ENCODE data around the gene HYCC1. TPM values are rescaled to one million over a fixed set of nuclear protein-coding genes. Genes with fewer than 3 reads are reported as not detected.

Gene HYCC1
- total RNA-seq, 6 experiments from 2014 or later, result 8.1 to 15.4 (median 13.9) TPM

DNA sequence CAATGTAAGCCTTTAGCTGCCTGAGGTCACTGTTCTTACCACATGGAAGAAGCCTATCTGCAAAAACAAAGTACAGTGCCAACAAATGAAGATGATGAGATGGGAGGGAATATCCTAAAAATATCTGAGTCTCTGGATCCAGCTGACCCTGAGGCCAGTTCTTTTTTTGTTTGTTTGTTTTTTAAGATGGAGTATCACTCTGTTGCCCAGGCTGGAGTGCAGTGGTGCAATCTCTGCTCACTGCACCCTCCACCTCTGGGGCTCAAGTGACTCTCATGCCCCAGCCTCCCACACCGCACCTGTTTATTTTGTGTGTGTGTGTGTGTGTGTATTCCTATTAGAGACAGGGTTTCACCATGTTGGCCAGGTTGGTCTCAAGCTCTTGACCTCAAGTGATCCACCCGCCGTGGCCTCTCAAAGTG lies 44.9 kb downstream of the HYCC1 start:
- Histone ChIP-seq H3K4me3 (no peak overlapping the region), H3K27ac (no peak overlapping the region), H3K9me3 (no peaks in the 10 kb centered on the region), H3K27me3 (no peaks in the 10 kb centered on the region), H3K4me1 (no peaks in the 10 kb centered on the region), H3K36me3 (no peaks in the 10 kb centered on the region)
- WGBS (ENCODE audit: insufficient coverage, low coverage, low lambda C conversion rate, missing lambda C conversion rate), result 86% methylated on average over 1 of the region's 3 CpGs
- intact Hi-C loops (cut with DNase I), result no loop called here
- no peak for ATAC-seq
- DNase-seq, result no peak
- TF ChIP-seq, protein P1, sequence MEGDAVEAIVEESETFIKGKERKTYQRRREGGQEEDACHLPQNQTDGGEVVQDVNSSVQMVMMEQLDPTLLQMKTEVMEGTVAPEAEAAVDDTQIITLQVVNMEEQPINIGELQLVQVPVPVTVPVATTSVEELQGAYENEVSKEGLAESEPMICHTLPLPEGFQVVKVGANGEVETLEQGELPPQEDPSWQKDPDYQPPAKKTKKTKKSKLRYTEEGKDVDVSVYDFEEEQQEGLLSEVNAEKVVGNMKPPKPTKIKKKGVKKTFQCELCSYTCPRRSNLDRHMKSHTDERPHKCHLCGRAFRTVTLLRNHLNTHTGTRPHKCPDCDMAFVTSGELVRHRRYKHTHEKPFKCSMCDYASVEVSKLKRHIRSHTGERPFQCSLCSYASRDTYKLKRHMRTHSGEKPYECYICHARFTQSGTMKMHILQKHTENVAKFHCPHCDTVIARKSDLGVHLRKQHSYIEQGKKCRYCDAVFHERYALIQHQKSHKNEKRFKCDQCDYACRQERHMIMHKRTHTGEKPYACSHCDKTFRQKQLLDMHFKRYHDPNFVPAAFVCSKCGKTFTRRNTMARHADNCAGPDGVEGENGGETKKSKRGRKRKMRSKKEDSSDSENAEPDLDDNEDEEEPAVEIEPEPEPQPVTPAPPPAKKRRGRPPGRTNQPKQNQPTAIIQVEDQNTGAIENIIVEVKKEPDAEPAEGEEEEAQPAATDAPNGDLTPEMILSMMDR (IDR thresholded peaks at IDR 0.05), result no peak
- TF ChIP-seq POLR2A (IDR thresholded peaks at IDR 0.05), result no peak

Other genes with a start within 250 kb of the HYCC1 start
- 100 to 1,000 TPM in 3 of 6 experiments, 10 to 100 TPM in 3; 25.9 to 180 (median 102) TPM for gene TOMM7, start 191.3 kb downstream of the HYCC1 start, total RNA-seq
- 1 to 10 TPM; 6.3 to 9.1 (median 7.5) TPM for gene KLHL7, start 91.7 kb upstream of the HYCC1 start, total RNA-seq
- 10 to 100 TPM; 13.0 to 45.6 (median 15.5) TPM for gene NUP42, start 167.9 kb upstream of the HYCC1 start, total RNA-seq
- 10 to 100 TPM in 4 of 6 experiments, 1 to 10 TPM in 2; 5.8 to 64.9 (median 13.4) TPM for gene GPNMB, start 232.6 kb upstream of the HYCC1 start, total RNA-seq